ENCODE results near the gene MLEC. TPM values are rescaled to one million over a fixed set of nuclear protein-coding genes. Genes with fewer than 3 reads are reported as not detected.
"Not testable (repeated sequence)": the region's sequence is repeated elsewhere in the genome, so short reads cannot be mapped to it uniquely, and the experiment has no call there.

MLEC gene
- total and polyA plus RNA-seq, 2 experiments from 2014 or later = 79.4 to 119 TPM

GRCh38 chr12:120726961-120727360 lies 40.0 kb downstream of the MLEC start:
- Histone ChIP-seq H3K4me2 (ENCODE audit: unreplicated experiment) (no peak overlapping the region), H3K9me2 (ENCODE audit: insufficient read depth) (no peaks in the 10 kb centered on the region), H3K4me3 (no peak overlapping the region), H3K9me3 (ENCODE audit: low read depth) (no peaks in the 10 kb centered on the region), H3F3A (ENCODE audit: insufficient read depth) (no peaks in the 10 kb centered on the region), H3K4me1 (ENCODE audit: insufficient read depth) (no peaks in the 10 kb centered on the region), H4K20me1 (ENCODE audit: insufficient read depth) (no peaks in the 10 kb centered on the region), H3K27ac (no peak overlapping the region), H3K79me2 (ENCODE audit: insufficient read depth) (no peaks in the 10 kb centered on the region), H2AFZ (no peak overlapping the region), H3K36me3 (ENCODE audit: low read depth) (peaks cover 10% of the 10 kb centered on the region; the same call in 1 of the 2 replicates), H3K9ac (no peak overlapping the region), H3K27me3 (replicated peaks; ENCODE audit: insufficient read depth) (no peaks in the 10 kb centered on the region)
- in situ Hi-C loops (cut with MboI) = no loop called here
- 86 to 89% methylated on average over 9 of the region's 9 CpGs for WGBS, 2 experiments (ENCODE audit: low coverage in 1 of 2, low lambda C conversion rate in 2 of 2, missing lambda C conversion rate in 2 of 2)
- DNase-seq = no peak
- TF ChIP-seq EZH2 (IDR thresholded peaks at IDR 0.05; ENCODE audit: insufficient read depth, poor library complexity, severe bottlenecking) = no peak
- TF ChIP-seq EZH2phosphoT487 (IDR thresholded peaks at IDR 0.05; ENCODE audit: insufficient read depth, low read depth) = no peak

- H3K9me3 ChIP-seq (ENCODE audit: low read depth); H2AFZ ChIP-seq; DNase-seq; H3K27me3 ChIP-seq (replicated peaks; ENCODE audit: insufficient read depth); H3F3A ChIP-seq (ENCODE audit: insufficient read depth); H3K9ac ChIP-seq; in situ Hi-C loops (cut with MboI); H3K27ac ChIP-seq; H4K20me1 ChIP-seq (ENCODE audit: insufficient read depth); H3K4me2 ChIP-seq (ENCODE audit: unreplicated experiment); H3K4me3 ChIP-seq; H3K79me2 ChIP-seq (ENCODE audit: insufficient read depth); H3K36me3 ChIP-seq (ENCODE audit: low read depth); H3K4me1 ChIP-seq (ENCODE audit: insufficient read depth); H3K9me2 ChIP-seq (ENCODE audit: insufficient read depth): not testable (repeated sequence)
- 92 to 94% methylated on average over 3 to 35 of the region's 35 CpGs for WGBS, 2 experiments (ENCODE audit: low coverage in 1 of 2, low lambda C conversion rate in 2 of 2, missing lambda C conversion rate in 2 of 2)
These were observed 45.2 kb downstream of the MLEC start for GRCh38 chr12:120732198-120732597.

- H3F3A ChIP-seq (ENCODE audit: insufficient read depth) = no peaks in the 10 kb centered on the region
- in situ Hi-C loops (cut with MboI) = no loop called here
- H3K4me3 ChIP-seq = no peak overlapping the region
- no peak overlapping the region for H2AFZ ChIP-seq
- H3K27me3 ChIP-seq (replicated peaks; ENCODE audit: insufficient read depth) = no peaks in the 10 kb centered on the region
- no peaks in the 10 kb centered on the region for H3K9me3 ChIP-seq (ENCODE audit: low read depth)
- TF ChIP-seq EZH2phosphoT487 (IDR thresholded peaks at IDR 0.05; ENCODE audit: insufficient read depth, low read depth) (no peak), EZH2 (IDR thresholded peaks at IDR 0.05; ENCODE audit: insufficient read depth, poor library complexity, severe bottlenecking) (no peak)
- WGBS, 2 experiments (ENCODE audit: low coverage in 1 of 2, low lambda C conversion rate in 2 of 2, missing lambda C conversion rate in 2 of 2) = 91 to 98% methylated on average over 3 of the region's 3 CpGs
- H3K36me3 ChIP-seq (ENCODE audit: low read depth) = no peaks in the 10 kb centered on the region
- H3K4me2 ChIP-seq (ENCODE audit: unreplicated experiment) = no peak overlapping the region
- no peak overlapping the region for H3K9ac ChIP-seq
- no peak overlapping the region for H3K27ac ChIP-seq
- H3K79me2 ChIP-seq (ENCODE audit: insufficient read depth) = no peaks in the 10 kb centered on the region
- DNase-seq = no peak
- H3K9me2 ChIP-seq (ENCODE audit: insufficient read depth) = no peaks in the 10 kb centered on the region
- H4K20me1 ChIP-seq (ENCODE audit: insufficient read depth) = no peaks in the 10 kb centered on the region
- H3K4me1 ChIP-seq (ENCODE audit: insufficient read depth) = no peaks in the 10 kb centered on the region
These were observed 46.6 kb downstream of the MLEC start for GRCh38 chr12:120733574-120733973.

- Histone ChIP-seq H3K9ac (no peak overlapping the region), H3F3A (ENCODE audit: insufficient read depth) (no peaks in the 10 kb centered on the region), H3K36me3 (ENCODE audit: low read depth) (no peaks in the 10 kb centered on the region), H4K20me1 (ENCODE audit: insufficient read depth) (no peaks in the 10 kb centered on the region), H3K27me3 (replicated peaks; ENCODE audit: insufficient read depth) (no peaks in the 10 kb centered on the region), H3K27ac (no peak overlapping the region), H3K4me1 (ENCODE audit: insufficient read depth) (no peaks in the 10 kb centered on the region), H3K79me2 (ENCODE audit: insufficient read depth) (no peaks in the 10 kb centered on the region), H3K4me2 (ENCODE audit: unreplicated experiment) (no peak overlapping the region), H2AFZ (no peak overlapping the region), H3K4me3 (no peak overlapping the region), H3K9me3 (ENCODE audit: low read depth) (no peaks in the 10 kb centered on the region), H3K9me2 (ENCODE audit: insufficient read depth) (no peaks in the 10 kb centered on the region)
- no peak for DNase-seq
- in situ Hi-C loops (cut with MboI) = no loop called here
- TF ChIP-seq EZH2phosphoT487 (IDR thresholded peaks at IDR 0.05; ENCODE audit: insufficient read depth, low read depth) (no peak), EZH2 (IDR thresholded peaks at IDR 0.05; ENCODE audit: insufficient read depth, poor library complexity, severe bottlenecking) (no peak)
- 91 to 92% methylated on average over 10 of the region's 10 CpGs for WGBS, 2 experiments (ENCODE audit: low coverage in 1 of 2, low lambda C conversion rate in 2 of 2, missing lambda C conversion rate in 2 of 2)
These were observed 47.3 kb downstream of the MLEC start for GRCh38 chr12:120734210-120734609.

- no peaks in the 10 kb centered on the region for H3K4me1 ChIP-seq (ENCODE audit: insufficient read depth)
- no peaks in the 10 kb centered on the region for H3K79me2 ChIP-seq (ENCODE audit: insufficient read depth)
- H3F3A ChIP-seq (ENCODE audit: insufficient read depth) = no peaks in the 10 kb centered on the region
- in situ Hi-C loops (cut with MboI) = no loop called here
- H3K4me2 ChIP-seq (ENCODE audit: unreplicated experiment) = no peak overlapping the region
- H3K9me2 ChIP-seq (ENCODE audit: insufficient read depth) = no peaks in the 10 kb centered on the region
- no peaks in the 10 kb centered on the region for H4K20me1 ChIP-seq (ENCODE audit: insufficient read depth)
- no peaks in the 10 kb centered on the region for H3K36me3 ChIP-seq (ENCODE audit: low read depth)
- no peak overlapping the region for H3K9ac ChIP-seq
- no peak for DNase-seq
- no peak overlapping the region for H3K4me3 ChIP-seq
- no peak overlapping the region for H2AFZ ChIP-seq
- H3K27me3 ChIP-seq (replicated peaks; ENCODE audit: insufficient read depth) = no peaks in the 10 kb centered on the region
- no peak for TF ChIP-seq EZH2phosphoT487 (IDR thresholded peaks at IDR 0.05; ENCODE audit: insufficient read depth, low read depth)
- no peak for TF ChIP-seq EZH2 (IDR thresholded peaks at IDR 0.05; ENCODE audit: insufficient read depth, poor library complexity, severe bottlenecking)
- no peak overlapping the region for H3K27ac ChIP-seq
- WGBS, 2 experiments (ENCODE audit: low coverage in 1 of 2, low lambda C conversion rate in 2 of 2, missing lambda C conversion rate in 2 of 2) = 98 to 100% methylated on average over 1 to 3 of the region's 3 CpGs
- no peaks in the 10 kb centered on the region for H3K9me3 ChIP-seq (ENCODE audit: low read depth)
These were observed 48.2 kb downstream of the MLEC start for GRCh38 chr12:120735181-120735580.
